Smooth muscle cell (in vitro differentiated cells): Measurements from ENCODE around the gene SCEL. TPM values are rescaled to one million over a fixed set of nuclear protein-coding genes. Genes with fewer than 3 reads are reported as not detected.
"Not testable (repeated sequence)": the region's sequence is repeated elsewhere in the genome, so short reads cannot be mapped to it uniquely, and the experiment has no call there.

Experiments used
- DNase-seq: peaks from one replicate; lab custom pipeline; 2025; ENCODE audit not compliant: unreplicated experiment; lab: John Stamatoyannopoulos, UW
- H2AFZ ChIP-seq: fragments of 200-600 bp; sonication (generic); 2 replicates; pipeline ENCODE4 v1.6.0; 2016; ENCODE audit warnings: antibody characterized with exemption, low read depth, mild to moderate bottlenecking
- H3F3A ChIP-seq: fragments of 200-600 bp; sonication (generic); 2 replicates; pipeline ENCODE4 v1.6.0; 2017; ENCODE audit warnings: antibody characterized with exemption, low read depth
- H3K27ac ChIP-seq: fragments of 200-600 bp; sonication (generic); 2 replicates; pipeline ENCODE4 v1.5.1; 2016; ENCODE audit warnings: low read depth, mild to moderate bottlenecking
- H3K27me3 ChIP-seq: fragments of 200-600 bp; sonication (generic); 2 replicates; pipeline ENCODE4 v1.6.1; 2016; ENCODE audit warnings: low read depth, mild to moderate bottlenecking
- H3K36me3 ChIP-seq: fragments of 200-600 bp; sonication (generic); 2 replicates; pipeline ENCODE4 v1.5.1; 2016; ENCODE audit warnings: low read depth
- H3K4me1 ChIP-seq: fragments of 200-600 bp; sonication (generic); 2 replicates; pipeline ENCODE4 v1.5.1; 2016; ENCODE audit warnings: low read depth
- H3K4me2 ChIP-seq: fragments of 200-600 bp; sonication (generic); 2 replicates; pipeline ENCODE4 v1.6.0; 2016; ENCODE audit warnings: mild to moderate bottlenecking
- H3K4me3 ChIP-seq: fragments of 200-600 bp; sonication (generic); 2 replicates; pipeline ENCODE4 v1.5.1; 2016; ENCODE audit warnings: mild to moderate bottlenecking
- H3K79me2 ChIP-seq: fragments of 200-600 bp; sonication (generic); 2 replicates; pipeline ENCODE4 v1.6.0; 2016; ENCODE audit warnings: low read depth, mild to moderate bottlenecking
- H3K9ac ChIP-seq: fragments of 200-600 bp; sonication (generic); 2 replicates; pipeline ENCODE4 v1.6.0; 2016; ENCODE audit warnings: low read depth
- H3K9me3 ChIP-seq: fragments of 200-600 bp; sonication (generic); replicated peaks from 2 replicates; pipeline ENCODE4 v1.5.1; 2016; ENCODE audit warnings: low read depth
- H4K20me1 ChIP-seq: fragments of 200-600 bp; sonication (generic); 2 replicates; pipeline ENCODE4 v1.6.0; 2016; ENCODE audit warnings: low read depth
- WGBS: methylation state at CpG from one replicate; pipeline ENCODE4 v1.1.7; 2016; ENCODE audit warnings: low lambda C conversion rate; 5-methylcytosine and 5-hydroxymethylcytosine counted together
- polyA plus RNA-seq: library from polyadenylated mRNA; unstranded; fragments of >200 nt; fragmentation: Nextera tagmentation; extraction: Ambion mirVana; gene quantifications from 2 replicates; pipeline ENCODE4 v1.2.1, GENCODE V29; 2016
- total RNA-seq: library from RNA; depleted of rRNA; stranded (reverse); fragments of >200 nt; gene quantifications from 2 replicates; pipeline ENCODE4 v1.2.3, GENCODE V29; 2014
- TF ChIP-seq, protein P1 (sequence below): fragments of 200-600 bp; sonication (generic); IDR thresholded peaks from 2 replicates; pipeline ENCODE4 v1.5.1; 2017; ENCODE audit warnings: borderline replicate concordance, mild to moderate bottlenecking, antibody characterized with exemption; ENCODE audit not compliant: insufficient read depth, poor library complexity, severe bottlenecking

Gene SCEL
- total and polyA plus RNA-seq, 2 experiments from 2014 or later: 0.55 to 4.3 TPM

DNA sequence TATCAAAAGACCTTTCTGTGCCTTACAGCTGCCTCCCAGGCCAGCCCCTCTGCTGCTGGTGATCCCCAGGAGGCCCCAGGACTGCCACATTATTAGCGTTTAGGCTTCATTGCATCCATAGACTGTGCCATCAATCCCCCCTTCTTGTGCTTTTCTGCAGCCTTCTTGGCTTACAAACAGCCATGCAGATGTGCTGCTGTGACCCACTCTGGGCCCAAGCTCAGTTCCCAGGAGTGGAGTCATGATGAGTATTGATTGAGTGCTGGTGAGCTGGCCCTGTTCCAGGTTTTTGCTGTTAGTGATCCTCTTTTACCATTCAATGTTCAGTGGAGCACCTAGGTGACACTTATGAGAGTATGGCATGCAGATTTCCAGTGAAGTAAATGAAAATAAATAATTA lies 102.1 kb downstream of the SCEL start:
- Histone ChIP-seq H3K9me3 (no peaks in the 10 kb centered on the region), H4K20me1 (no peaks in the 10 kb centered on the region), H3K27ac (no peak overlapping the region), H3K4me3 (no peak overlapping the region), H3K4me1 (no peaks in the 10 kb centered on the region), H3K36me3 (no peaks in the 10 kb centered on the region), H3K79me2 (no peaks in the 10 kb centered on the region), H3K4me2 (no peak overlapping the region), H3F3A (no peaks in the 10 kb centered on the region), H3K27me3 (no peaks in the 10 kb centered on the region), H2AFZ (no peak overlapping the region), H3K9ac (no peak overlapping the region)
- TF ChIP-seq, protein P1, sequence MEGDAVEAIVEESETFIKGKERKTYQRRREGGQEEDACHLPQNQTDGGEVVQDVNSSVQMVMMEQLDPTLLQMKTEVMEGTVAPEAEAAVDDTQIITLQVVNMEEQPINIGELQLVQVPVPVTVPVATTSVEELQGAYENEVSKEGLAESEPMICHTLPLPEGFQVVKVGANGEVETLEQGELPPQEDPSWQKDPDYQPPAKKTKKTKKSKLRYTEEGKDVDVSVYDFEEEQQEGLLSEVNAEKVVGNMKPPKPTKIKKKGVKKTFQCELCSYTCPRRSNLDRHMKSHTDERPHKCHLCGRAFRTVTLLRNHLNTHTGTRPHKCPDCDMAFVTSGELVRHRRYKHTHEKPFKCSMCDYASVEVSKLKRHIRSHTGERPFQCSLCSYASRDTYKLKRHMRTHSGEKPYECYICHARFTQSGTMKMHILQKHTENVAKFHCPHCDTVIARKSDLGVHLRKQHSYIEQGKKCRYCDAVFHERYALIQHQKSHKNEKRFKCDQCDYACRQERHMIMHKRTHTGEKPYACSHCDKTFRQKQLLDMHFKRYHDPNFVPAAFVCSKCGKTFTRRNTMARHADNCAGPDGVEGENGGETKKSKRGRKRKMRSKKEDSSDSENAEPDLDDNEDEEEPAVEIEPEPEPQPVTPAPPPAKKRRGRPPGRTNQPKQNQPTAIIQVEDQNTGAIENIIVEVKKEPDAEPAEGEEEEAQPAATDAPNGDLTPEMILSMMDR: no peak
- 94% methylated on average over 1 of the region's 1 CpG for WGBS
- DNase-seq: no peak

DNA sequence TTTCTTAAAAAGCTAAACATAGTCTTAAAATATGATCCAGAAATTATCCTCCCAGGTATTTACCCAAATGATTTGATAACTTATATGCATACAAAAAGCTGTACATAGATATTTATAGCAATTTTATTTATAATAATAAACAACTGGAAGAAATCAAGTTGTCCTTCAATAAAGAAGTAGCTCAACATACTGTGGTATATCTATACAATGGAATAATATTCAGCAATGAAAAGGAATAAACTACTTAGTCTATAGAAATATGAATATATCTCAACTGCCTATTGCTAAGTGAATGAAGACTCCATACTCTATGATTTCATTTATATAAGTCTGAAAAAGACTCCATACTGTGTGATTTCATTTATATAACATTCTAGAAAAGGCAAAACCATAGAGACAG lies 114.9 kb downstream of the SCEL start:
- Histone ChIP-seq H3K79me2 (no peaks in the 10 kb centered on the region), H3F3A (no peaks in the 10 kb centered on the region), H3K4me1 (no peaks in the 10 kb centered on the region), H3K4me2 (no peak overlapping the region), H3K27me3 (no peaks in the 10 kb centered on the region), H3K36me3 (no peaks in the 10 kb centered on the region), H3K27ac (no peak overlapping the region), H4K20me1 (no peaks in the 10 kb centered on the region), H3K9me3 (no peaks in the 10 kb centered on the region), H3K4me3 (no peak overlapping the region), H3K9ac (no peak overlapping the region), H2AFZ (no peak overlapping the region)
- TF ChIP-seq, protein P1: no peak
- DNase-seq: no peak

DNA sequence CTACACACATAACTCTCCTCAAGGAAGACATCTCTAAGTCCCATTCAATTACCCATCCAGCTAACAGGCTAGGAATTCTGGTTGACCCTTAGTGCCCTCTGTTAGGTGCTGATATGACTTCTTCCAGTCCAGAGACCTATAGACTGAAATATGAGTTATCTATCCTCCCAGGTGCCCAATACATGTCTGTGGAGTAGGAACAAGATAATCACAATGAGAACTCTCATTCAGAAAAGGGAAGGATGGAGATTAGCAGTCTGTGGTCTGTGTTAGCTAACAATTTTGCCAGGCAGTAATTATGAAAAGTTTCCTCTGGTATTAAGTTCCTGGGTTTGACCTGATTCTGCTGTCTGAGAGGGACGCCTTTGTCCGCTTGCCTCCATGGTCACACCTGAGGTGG lies 117.8 kb downstream of the SCEL start:
- H3K27ac ChIP-seq: no peak overlapping the region
- no peaks in the 10 kb centered on the region for H4K20me1 ChIP-seq
- H3K4me2 ChIP-seq: no peak overlapping the region
- H3F3A ChIP-seq: no peaks in the 10 kb centered on the region
- 83% methylated on average over 2 of the region's 2 CpGs for WGBS
- H3K9ac ChIP-seq: no peak overlapping the region
- no peaks in the 10 kb centered on the region for H3K4me1 ChIP-seq
- no peak overlapping the region for H3K4me3 ChIP-seq
- TF ChIP-seq, protein P1: no peak
- no peak overlapping the region for H2AFZ ChIP-seq
- no peaks in the 10 kb centered on the region for H3K36me3 ChIP-seq
- DNase-seq: no peak
- no peaks in the 10 kb centered on the region for H3K79me2 ChIP-seq
- no peaks in the 10 kb centered on the region for H3K9me3 ChIP-seq
- no peaks in the 10 kb centered on the region for H3K27me3 ChIP-seq

DNA sequence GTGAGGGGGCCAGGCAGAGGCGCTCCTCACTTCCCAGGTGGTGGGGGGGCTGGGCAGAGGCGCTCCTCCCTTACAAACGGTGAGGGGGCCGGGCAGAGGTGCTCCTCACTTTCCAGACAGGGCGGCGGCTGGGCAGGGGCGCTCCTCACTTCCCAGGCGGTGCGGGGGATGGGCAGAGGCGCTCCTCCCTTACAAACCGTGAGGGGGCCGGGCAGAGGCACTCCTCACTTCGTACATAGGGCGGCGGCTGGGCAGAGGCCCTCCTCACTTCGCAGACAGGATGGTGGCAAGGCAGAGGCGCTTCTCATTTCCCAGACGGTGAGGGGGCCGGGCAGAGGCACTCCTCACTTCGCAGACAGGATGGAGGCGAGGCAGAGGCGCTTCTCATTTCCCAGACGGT lies 124.5 kb downstream of the SCEL start:
- H3K4me2 ChIP-seq, H3K79me2 ChIP-seq, H3F3A ChIP-seq, H3K36me3 ChIP-seq, DNase-seq, H3K27ac ChIP-seq, H3K9me3 ChIP-seq, H3K4me3 ChIP-seq, H2AFZ ChIP-seq, H3K9ac ChIP-seq, H4K20me1 ChIP-seq, H3K27me3 ChIP-seq, H3K4me1 ChIP-seq: not testable (repeated sequence)
- 92% methylated on average over 19 of the region's 23 CpGs for WGBS
